Heart right ventricle (tissue), 16 donors: ENCODE results near the gene SLC30A7. TPM values are rescaled to one million over a fixed set of nuclear protein-coding genes. Genes with fewer than 3 reads are reported as not detected.

ENCODE experiments used
- ATAC-seq, 8 donors: fragments of 200-7000 bp; cut with Tn5 transposase; one replicate each; pipeline ENCODE4 v1.9.1; 2020; ENCODE audit warnings: mild to moderate bottlenecking in 8 of 8, moderate library complexity in 8 of 8, moderate number of reproducible peaks in 1 of 8
- DNase-seq, 2 donors: peaks; one replicate each; pipeline ENCODE4 v3.0.0-alpha.2; 2020
- H3K27ac ChIP-seq, 10 donors: fragments of 200-600 bp; sonication (generic) in 2 of 10; one replicate each; pipeline versions ENCODE4 v1.5.0 to v1.8.0; 2020 to 2022; ENCODE audit warnings: mild to moderate bottlenecking in 3 of 10
- H3K27me3 ChIP-seq, 7 donors: fragments of 200-600 bp; one replicate each; pipeline ENCODE4 v1.8.0; 2021 to 2022; ENCODE audit warnings: mild to moderate bottlenecking in 2 of 7
- H3K36me3 ChIP-seq, 9 donors: fragments of 200-600 bp; sonication (generic) in 1 of 9; one replicate each; pipeline versions ENCODE4 v1.5.0 to v1.8.0; 2020 to 2022; ENCODE audit warnings: mild to moderate bottlenecking in 2 of 9
- H3K4me1 ChIP-seq, 9 donors: fragments of 200-600 bp; sonication (generic) in 1 of 9; one replicate each; pipeline versions ENCODE4 v1.5.0 to v1.8.0; 2020 to 2022; ENCODE audit warnings: mild to moderate bottlenecking in 4 of 9
- H3K4me3 ChIP-seq, 10 donors: fragments of 200-600 bp; sonication (generic) in 2 of 10; one replicate each; pipeline versions ENCODE4 v1.5.0 to v1.8.0; 2020 to 2022; ENCODE audit warnings: mild to moderate bottlenecking in 7 of 10, moderate library complexity in 2 of 10
- H3K9me3 ChIP-seq, 11 donors: fragments of 200-600 bp in 10 of 11; sonication (generic) in 2 of 11; one replicate each; pipeline versions ENCODE4 v1.5.0 to v1.8.0; 2013 to 2022; ENCODE audit warnings: mild to moderate bottlenecking in 2 of 11, control low read depth in 1 of 11, moderate library complexity in 1 of 11
- CTCF ChIP-seq, 9 donors: fragments of 200-600 bp; sonication (generic) in 2 of 9; IDR thresholded peaks; one replicate each; pipeline versions ENCODE4 v1.5.0 to v1.8.0; 2021 to 2022; ENCODE audit warnings: antibody characterized with exemption in 9 of 9, mild to moderate bottlenecking in 5 of 9, moderate library complexity in 1 of 9
- WGBS, 2 donors: extraction: QIAGEN DNeasy Blood & Tissue Kit; methylation state at CpG; one replicate each; pipeline ENCODE4 v1.1.7; 2013; ENCODE audit warnings: inconsistent platforms in 1 of 2; 5-methylcytosine and 5-hydroxymethylcytosine counted together
- intact Hi-C, 10 donors: fragments of 100-400 bp; cut with DNase I; formaldehyde crosslinking; loops; one replicate each; pipeline versions ENCODE4 v1.11.1 to v1.14.2; 2022
- polyA plus RNA-seq, 2 donors: library from polyadenylated mRNA; stranded (reverse); fragments of 200-250 nt; gene quantifications; one replicate each; pipeline ENCODE4 v1.2.3, GENCODE V29; 2013
- total RNA-seq, 10 donors: library from RNA; stranded (reverse); fragmentation: NEBNext Ultra II Directional in 3 of 10; extraction: Animal tissue kit (Norgen Biotek cat#: 25700) in 3 of 10; gene quantifications; one replicate each; pipeline versions ENCODE4 v1.2.1 to v1.2.4, GENCODE V29; 2021 to 2023
- donor health status: Arrhythmogenic right ventricular cardiomyopathy.
- donor health status: ischemic (EF 13 %, LVEDD 7.1; RV severe dilation, severe dysfunction).
- donor health status: healthy with polysubstance abuse.
- donor health status: DM: no; HTN: yes; CAD: no.
- donor health status: DM: no; HTN: no; CAD: no.
- donor health status: ischemic (EF 25% LVEDD 6.9; RV normal size, moderate dysfunction).
- donor health status: ischemic (EF 25% LVEDD 5.7; RV mildly dilated, moderate dysfunction).
- donor health status: healthy.
- donor health status: DM: yes; HTN: yes; CAD: no.
- donor health status: Ischemic cardiomyopathy.
- donor health status: ischemic (EF 35%, LVEDD 5.7; RV mildly dilated, moderate dysfunction).
- donor health status: nonischemic (EF 11% LVEDD 7.7; RV severe dilation, severe dysfunction).
- donor health status: DM: yes; HTN: yes; CAD: no.
- donor health status: PGD.
- donor health status: ischemic (EF 29% LVEDD 5.4; RV normal size, mild dysfunction).
- donor health status: nonischemic (EF 23%, LVEDD 6.1; RV moderate dilation, normal function).

SLC30A7 gene
- total and polyA plus RNA-seq, 12 donors = 1.7 to 16.2 (median 5.7) TPM

- DNase-seq (no peak), ATAC-seq (no peak)
- Histone ChIP-seq H3K9me3 (no peaks in the 10 kb centered on the region), H3K4me3 (no peak overlapping the region), H3K36me3 (peaks cover 0 to 79% (median 3%) of the 10 kb centered on the region in 9 donors), H3K27me3 (no peaks in the 10 kb centered on the region), H3K4me1 (peaks cover 0 to 3% (median 0%) of the 10 kb centered on the region in 9 donors), H3K27ac (no peak overlapping the region)
- intact Hi-C loops = no loop called here
- WGBS, 2 donors = 97 to 98% methylated on average over 2 of the region's 2 CpGs
- no peak for TF ChIP-seq CTCF (IDR thresholded peaks at IDR 0.05)
Observed at GRCh38 chr1:100979631-100980030, 83.7 kb downstream of the SLC30A7 start.

GRCh38 chr1:100982793-100983192, 86.9 kb downstream of the SLC30A7 start:
- no peaks in the 10 kb centered on the region for H3K27me3 ChIP-seq
- H3K27ac ChIP-seq = no peak overlapping the region
- DNase-seq (no peak), ATAC-seq (peak in 5 of 8 donors; percentile 27 to 67 (median 57))
- intact Hi-C loops = no loop called here
- 48 to 66% methylated on average over 4 of the region's 4 CpGs for WGBS, 2 donors
- H3K36me3 ChIP-seq = peaks cover 0 to 66% (median 0%) of the 10 kb centered on the region in 9 donors
- H3K4me1 ChIP-seq = peaks cover 0 to 3% (median 0%) of the 10 kb centered on the region in 9 donors
- no peak overlapping the region for H3K4me3 ChIP-seq
- H3K9me3 ChIP-seq = no peaks in the 10 kb centered on the region
- no peak for TF ChIP-seq CTCF (IDR thresholded peaks at IDR 0.05)

DNA sequence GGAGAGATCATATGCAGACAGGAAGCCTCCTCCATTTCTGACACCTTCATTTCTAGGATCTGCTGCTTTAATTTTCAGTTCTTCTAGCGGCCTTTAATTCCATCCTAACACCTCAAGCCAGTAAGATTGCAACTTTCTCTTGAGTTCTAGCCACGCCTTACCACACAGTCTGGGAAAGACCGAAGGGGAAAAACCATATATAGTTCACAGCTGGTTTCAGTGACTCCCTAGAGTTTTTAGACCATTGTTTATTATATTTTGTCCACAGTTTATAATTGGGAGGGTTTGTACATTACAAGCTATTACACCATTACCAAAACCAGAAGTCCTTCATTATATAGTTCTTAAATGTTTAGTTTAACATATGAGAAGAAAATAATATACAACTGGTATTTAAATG, 92.2 kb downstream of the SLC30A7 start:
- Histone ChIP-seq H3K4me1 (peaks cover 0 to 13% (median 6%) of the 10 kb centered on the region in 9 donors), H3K9me3 (no peaks in the 10 kb centered on the region), H3K27me3 (no peaks in the 10 kb centered on the region), H3K36me3 (peaks cover 0 to 70% (median 0%) of the 10 kb centered on the region in 9 donors), H3K4me3 (no peak overlapping the region), H3K27ac (no peak overlapping the region)
- intact Hi-C loops = no loop called here
- WGBS, 2 donors = 83 to 86% methylated on average over 3 of the region's 3 CpGs
- DNase-seq (no peak), ATAC-seq (no peak)
- no peak for TF ChIP-seq CTCF (IDR thresholded peaks at IDR 0.05)

DNA sequence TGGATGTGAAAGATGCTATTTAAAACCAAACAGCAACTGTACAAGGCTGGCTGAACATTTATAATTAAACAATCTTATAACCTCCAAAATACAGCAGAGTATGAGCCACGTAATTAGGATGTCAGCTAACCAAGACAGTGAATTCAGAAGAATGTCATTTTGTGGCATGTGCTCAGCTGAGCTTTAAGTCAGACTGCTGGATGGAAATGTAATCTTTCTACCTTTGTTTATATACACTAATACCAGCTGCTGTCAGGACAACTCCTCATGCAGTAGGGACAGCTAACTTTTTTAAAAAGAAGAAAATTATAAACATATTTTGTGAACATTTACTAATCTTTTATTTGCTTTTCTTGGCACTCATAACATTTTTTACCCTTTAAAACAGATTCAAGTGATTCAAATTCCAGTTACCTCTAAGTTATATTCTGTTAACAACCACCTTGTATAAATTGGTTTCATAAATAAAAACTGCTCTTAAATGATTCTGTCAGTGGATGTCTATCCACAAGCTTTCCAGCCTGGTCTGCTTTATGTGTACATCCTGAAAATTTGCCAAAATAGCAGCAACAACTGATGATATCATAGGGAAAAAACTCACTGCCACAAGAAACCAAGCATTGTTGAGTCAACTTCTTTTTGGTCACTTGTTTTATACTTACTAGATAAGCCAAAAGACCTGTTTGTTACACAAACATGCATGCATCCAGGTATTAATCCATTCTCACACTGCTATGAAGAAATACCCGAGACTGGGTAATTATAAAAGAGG, 93.6 kb downstream of the SLC30A7 start:
- no peak for DNase-seq
- no peaks in the 10 kb centered on the region for H3K27me3 ChIP-seq
- ATAC-seq = peak in 1 of 8 donors; percentile 30
- intact Hi-C loops = no loop called here
- H3K4me3 ChIP-seq = no peak overlapping the region
- peaks cover 0 to 71% (median 0%) of the 10 kb centered on the region in 9 donors for H3K36me3 ChIP-seq
- H3K27ac ChIP-seq = peak overlapping the region in 1 of 10 donors; percentile 2
- no peaks in the 10 kb centered on the region for H3K9me3 ChIP-seq
- no peak for TF ChIP-seq CTCF (IDR thresholded peaks at IDR 0.05)
- H3K4me1 ChIP-seq = peaks cover 0 to 13% (median 6%) of the 10 kb centered on the region in 9 donors
- 73 to 79% methylated on average over 2 of the region's 2 CpGs for WGBS, 2 donors
